NCI-H226 (cell line): ENCODE measurements around the gene RIOK3.
"Not testable (repeated sequence)": the region's sequence is repeated elsewhere in the genome, so short reads cannot be mapped to it uniquely, and the experiment has no call there.

Source experiments
- DNase-seq: peaks from one replicate; pipeline ENCODE4 v3.0.0-alpha.2; 2015

RIOK3 gene

DNA sequence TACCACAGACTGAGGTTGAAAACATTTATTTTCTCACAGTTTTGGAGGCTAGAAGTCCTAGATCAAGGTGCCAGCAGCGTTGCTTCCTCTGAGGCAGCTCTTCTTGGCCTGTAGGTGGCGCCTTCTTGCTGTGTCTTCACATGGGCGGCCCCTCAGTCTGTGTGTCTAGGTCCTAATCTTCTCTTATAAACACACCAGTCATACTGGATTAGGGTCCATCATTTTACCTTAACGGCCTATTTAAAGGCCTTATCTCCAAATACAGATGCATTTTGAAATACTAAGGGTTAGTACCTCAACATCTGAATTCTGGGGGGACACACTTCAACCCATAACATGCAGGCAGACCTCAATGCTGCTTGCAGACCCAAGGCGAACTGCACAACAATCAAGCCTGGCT is 45.8 kb downstream of the RIOK3 start:
- peak; percentile 59 for DNase-seq

DNA sequence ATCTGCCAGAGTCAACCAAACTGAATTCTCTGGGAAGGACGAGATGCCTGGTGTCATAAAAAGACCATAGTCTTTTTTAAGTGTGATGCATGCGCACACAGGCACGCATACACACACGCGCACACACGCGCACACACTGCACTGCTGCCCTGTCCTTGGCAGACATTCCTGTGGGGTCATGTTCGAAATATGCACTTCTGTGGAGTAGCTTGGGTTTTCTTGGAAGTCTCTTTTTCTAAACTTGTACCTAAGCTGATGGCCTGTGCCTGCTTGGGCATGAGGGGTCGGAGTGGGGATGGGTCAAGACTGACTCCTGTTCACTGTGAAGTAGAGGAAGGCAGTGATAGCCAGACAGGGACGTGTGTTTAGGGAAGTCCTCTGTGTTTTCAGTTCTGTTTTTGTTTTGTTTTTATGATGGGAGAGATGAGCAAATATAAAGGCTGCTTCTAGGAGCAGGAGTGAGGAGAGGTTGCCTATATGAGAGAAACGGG is 46.2 kb downstream of the RIOK3 start:
- DNase-seq, result peak; percentile 24

DNA sequence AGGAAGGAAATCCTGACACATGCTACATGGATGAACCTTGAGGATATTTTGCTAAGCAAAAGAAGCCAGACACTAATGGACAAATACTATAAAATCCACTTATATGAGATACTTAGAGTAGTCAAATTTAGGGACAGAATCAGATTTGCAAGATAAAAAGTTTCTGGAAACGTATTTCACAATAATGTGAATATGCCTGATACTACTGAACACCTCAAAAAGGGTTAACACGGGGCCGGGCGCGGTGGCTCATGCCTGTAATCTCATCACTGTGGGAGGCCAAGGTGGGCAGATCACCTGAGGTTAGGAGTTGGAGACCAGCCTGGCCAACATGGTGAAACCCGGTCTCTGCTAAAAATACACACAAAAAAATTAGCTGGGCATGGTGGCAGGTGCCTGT is 48.5 kb downstream of the RIOK3 start:
- DNase-seq, result no peak

DNA sequence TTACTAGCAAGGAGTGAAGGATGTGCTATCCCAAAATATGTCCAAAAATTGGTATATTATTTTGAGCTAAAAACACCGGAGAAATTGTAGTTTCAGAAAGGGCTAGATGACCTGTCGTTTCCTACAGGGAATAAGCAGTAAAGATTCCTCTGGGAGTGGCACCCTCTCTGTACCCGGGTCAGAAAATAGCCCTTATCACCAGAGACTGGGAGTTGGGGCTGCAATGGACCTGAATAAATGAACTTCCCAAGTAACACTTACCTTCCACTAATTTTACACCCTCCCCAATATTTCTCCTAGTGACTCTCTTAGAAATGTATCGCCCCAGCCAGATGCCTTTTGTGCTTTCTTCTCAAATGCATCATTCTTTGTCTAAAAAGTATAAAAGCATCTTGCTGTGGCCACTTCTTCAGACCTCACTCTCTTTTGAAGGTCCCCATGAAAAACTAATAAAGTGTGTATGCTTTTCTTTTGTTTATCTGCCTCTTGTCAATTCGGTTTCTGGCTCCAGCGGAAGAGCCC is 49.5 kb downstream of the RIOK3 start:
- DNase-seq, result no peak

DNA sequence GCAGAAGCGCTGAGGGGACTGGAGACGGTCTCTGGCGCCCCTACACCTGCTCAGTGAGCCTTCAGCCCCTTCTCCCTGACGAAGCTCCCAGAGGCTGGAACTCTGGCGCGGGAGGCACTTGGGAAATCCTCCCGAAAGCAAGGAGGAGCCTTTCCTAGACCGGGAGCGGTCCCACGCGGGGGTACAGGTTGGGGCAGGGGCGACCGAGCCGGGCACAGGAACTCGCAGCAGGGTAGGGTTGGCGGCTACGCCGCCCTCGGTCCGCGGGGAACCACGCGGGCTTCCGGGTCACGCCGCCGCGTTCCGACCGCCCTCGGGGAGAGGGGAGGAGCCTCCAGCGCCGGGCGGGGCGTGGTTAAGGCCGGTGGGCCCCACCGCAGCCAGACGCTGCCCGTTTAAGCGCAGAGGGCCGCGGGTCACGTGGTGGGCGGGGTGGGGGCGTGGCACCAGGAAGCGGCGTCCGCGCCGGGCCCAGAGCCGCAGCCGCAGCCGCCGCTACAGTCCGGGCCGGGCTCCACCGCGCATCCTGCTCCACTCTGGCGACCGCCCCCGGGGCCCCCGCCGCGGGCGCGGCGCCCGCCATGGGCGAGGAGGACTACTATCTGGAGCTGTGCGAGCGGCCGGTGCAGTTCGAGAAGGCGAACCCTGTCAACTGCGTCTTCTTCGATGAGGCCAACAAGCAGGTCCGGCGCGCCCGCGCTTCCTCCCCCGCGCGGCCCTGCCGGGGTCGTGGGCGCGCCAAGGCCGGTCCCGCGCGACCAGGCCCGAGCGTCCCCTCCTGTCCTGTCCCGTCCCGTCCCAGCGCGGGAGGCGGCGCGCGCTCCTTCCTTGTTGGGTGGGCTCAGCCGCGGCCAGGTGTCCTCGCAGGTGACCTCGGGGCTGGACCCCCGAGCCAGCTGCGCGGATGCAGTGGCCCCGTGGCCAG is 50.2 kb downstream of the RIOK3 start, which contains the start of gene RMC1:
TSS of gene RMC1 (plus strand) at position 474 of the 925 bp plus-strand sequence. CDS start at position 582, 108 bp downstream.
- peak; percentile 86 for DNase-seq

DNA sequence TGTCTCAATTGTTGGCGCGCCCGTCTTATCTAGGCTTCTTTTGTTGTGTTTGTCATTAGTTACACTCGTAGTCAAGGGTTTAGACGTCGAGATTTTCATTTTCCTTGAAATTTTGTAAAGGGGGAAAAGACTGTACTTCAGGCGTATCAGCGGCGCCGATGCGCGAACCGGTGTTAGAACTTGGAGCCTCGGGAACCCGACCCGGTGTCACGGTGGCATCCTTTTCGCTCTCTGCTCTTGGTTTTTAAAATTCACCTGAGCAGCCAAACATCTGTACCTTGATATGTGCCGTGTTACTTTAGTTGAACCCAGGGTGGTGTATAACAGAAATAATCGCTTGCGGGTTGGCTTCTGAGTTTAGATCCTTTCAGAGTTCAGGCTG is 50.9 kb downstream of the RIOK3 start:
- no peak for DNase-seq

DNA sequence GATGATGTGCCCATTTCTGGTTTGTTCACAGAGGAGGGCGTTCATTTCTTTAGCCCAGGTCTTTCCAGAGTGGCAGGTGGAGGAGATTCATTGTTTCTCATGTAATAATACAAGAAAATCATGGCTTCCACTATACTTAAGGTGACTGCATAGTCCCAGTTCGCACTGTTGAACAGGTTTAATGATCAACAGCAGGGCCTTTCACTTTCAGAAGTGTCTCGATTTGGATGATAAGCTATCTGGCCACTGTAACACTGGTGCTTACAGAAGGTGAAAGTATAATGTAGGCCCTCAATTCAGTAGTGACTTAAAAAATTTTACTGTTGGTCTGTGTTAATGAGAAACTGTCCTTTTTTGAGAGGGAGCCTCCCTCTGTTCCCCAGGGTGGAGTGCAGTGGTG is 51.6 kb downstream of the RIOK3 start:
- DNase-seq, result no peak

DNA sequence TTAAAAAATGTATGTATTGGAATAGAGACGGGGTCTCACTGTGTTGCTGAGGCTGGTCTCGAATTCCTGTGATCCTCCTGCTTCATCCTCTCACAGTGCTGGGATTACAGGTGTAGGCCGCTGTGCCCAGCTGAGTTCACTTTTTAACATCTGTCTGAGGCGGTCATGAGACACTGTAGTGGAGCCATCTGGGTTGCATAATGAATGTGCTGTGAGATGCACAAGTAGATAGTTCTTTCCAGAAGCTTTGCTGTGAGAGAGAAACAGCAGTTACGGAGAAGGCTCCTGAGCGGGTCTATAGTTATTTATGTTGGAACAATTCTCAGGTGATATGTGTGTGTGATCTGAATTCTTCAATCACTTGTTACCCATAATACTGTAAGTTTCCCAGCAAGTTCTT is 53.3 kb downstream of the RIOK3 start:
- DNase-seq, result no peak

DNA sequence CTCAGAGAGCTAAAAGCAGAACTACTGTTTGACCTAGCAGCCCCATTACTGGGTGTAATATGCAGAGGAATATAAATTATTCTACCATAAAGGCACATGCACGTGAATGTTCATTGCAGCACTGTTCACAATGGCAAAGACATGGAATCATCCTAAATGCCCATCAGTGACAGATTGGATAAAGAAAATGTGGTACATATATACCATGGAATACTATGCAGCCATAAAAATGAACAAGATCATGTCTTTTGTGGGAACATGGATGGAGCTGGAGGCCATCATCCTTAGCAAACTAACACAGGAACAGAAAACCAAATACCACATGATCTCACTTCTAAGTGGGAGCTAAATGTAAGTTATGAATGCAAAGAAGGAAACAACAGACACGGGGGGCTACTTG is 57.8 kb downstream of the RIOK3 start:
- not testable (repeated sequence) for DNase-seq

DNA sequence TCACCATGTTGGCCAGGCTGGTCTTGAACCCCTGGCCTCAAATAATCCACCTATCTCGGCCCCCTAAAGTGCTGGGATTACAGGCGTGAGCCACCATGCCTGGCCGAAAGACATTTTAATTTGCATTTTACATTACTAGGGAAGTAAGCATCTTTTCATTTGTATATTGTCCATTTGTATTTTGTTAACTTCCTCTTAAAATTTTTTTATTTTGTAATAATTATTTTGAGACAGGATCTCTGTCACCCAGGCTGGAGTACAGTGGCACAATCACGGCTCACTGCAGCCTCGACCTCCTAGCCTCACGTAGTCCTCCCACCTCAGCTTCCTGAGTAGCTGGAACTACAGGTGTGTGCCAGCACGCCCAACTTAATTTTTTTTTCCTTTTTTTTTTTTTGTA is 59.1 kb downstream of the RIOK3 start:
- DNase-seq, result not testable (repeated sequence)

DNA sequence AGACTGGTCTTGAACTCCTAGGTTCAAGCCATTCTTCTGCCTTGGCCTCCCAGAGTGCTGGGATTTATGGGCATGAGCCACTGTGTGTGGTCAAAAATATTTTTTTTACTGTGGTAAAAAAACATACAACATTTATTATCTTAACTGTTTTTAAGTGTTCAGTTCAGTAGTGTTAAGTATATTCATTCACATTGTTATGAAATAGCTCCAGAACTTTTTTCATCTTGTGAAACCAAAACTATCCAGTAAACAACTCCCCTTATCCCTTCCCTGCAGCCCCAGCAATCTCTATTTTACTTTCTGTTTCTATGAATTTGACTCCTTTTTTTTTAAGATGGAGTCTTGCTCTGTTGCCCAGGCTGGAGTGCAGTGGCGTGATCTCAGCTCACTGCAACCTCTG is 59.6 kb downstream of the RIOK3 start:
- DNase-seq, result no peak

DNA sequence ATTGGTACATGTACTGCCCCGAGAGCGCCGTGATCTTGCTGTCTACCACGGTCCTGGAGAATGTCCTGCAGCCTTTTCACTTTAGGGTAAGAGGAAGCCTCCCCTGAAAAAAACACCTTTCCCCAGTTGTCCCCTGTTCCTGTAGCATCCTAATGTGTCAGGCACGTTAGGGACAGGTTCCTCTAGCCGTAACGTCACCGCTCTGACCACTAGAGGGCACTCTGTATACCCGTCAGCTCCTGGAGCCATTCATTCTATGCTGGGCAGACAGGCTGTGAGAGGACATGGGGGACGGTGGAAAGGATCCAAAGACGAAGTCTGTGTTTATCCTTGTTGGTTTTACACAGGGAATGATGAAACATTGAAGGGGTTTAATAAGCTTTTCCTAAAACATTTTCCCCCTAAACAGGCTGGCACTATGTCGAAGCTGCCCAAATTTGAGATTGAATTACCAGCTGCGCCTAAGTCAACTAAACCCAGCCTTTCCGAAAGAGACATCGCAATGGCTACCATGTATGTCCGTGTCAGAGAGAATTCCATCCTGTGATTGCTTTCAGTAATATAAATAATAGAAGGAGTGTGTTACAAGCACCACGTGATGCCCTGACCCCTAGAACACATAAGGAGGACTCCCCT is 62.9 kb downstream of the RIOK3 start:
- peak; percentile 46 for DNase-seq

DNA sequence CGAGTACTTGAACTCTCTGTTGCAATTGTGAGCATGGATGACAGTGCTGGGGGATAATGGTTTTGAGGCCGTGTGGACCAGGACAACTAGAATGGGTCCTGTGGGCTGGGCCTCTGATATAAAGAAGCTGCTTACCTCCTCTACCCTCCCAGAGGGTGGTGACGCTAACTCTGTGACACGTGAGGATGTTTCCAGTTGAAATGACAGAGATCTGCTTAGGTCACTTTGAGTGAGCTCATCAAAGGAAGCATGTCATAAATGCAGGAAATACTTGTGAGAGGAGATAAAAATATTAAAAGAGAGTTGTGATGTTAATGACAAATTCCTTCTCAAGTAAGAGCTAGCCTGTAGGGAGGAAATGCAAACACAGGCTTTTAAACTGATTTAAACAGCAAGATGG is 66.6 kb downstream of the RIOK3 start:
- no peak for DNase-seq

DNA sequence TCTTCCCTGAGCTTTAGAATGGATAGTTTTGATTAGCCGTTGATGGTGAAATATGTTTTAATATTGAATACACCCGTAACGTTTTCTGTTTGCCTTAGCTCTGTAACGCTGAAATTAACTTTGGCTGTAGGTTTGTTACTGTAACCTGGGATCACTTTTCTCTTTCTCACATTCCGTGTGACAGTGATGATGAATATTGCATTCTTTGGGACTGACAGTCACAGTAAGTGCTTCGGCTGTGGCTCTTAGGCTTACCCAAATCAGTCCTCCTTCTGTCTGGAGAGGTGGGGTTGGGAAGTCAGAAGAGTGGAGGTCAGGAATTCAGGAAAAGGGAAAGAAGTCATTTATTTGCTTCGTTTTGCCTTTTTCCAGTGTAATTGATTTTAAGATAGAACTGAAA is 68.2 kb downstream of the RIOK3 start:
- no peak for DNase-seq

DNA sequence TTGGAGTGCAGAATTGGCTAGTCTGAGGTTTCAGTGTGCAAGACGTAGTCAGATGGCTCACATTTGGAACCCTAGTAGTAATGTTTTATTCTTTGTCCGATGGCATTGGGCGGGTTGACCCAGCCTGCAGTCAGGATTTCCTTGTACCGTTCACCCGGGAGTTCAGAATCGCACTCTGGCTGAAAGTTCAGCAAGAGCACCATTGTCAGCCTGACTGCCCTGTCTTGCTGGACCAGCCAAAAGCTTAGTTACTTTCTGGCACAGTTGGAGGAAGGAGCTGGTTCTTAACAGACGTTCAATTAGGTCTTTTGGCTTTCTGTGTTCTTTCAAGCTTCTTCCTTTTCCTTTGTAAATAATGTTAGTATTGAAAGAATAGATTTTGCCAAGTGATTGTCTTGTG is 68.8 kb downstream of the RIOK3 start:
- DNase-seq, result no peak

DNA sequence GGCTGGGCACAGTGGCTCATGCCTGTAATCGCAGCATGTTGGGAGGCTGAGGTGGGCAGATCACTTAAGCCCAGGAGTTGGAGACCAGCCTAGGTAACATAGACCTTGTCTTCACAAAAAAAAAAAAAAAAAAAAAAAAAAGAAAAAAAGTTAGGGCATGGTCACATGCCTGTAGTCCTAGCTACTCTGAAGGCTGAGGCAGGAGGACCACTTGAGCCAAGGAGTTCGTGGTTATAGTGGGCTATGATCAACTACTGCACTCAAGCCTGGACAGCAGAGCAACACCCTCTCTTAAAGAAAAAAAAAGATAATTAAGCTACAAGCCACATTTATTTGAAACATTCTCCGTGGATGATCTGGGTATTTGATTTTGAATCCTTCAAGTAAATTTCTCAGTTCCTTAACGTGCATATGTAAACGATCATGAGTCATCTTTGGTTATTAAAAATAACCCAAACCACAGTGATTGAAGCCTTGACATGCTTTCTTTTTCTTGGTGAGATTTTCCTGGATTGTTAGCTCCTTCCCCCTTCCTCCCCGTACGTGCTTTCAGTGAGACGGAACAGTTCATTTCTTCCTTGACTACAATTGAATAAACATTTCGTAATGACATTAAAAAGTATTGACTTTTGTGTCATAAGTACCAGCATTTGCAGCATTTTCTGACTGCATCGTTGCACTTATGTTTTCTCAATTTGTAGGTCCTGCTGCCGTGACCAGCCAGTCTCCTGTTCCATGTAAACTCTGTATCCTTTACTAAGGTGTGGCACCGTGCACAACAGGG is 70.5 kb downstream of the RIOK3 start:
- no peak for DNase-seq

DNA sequence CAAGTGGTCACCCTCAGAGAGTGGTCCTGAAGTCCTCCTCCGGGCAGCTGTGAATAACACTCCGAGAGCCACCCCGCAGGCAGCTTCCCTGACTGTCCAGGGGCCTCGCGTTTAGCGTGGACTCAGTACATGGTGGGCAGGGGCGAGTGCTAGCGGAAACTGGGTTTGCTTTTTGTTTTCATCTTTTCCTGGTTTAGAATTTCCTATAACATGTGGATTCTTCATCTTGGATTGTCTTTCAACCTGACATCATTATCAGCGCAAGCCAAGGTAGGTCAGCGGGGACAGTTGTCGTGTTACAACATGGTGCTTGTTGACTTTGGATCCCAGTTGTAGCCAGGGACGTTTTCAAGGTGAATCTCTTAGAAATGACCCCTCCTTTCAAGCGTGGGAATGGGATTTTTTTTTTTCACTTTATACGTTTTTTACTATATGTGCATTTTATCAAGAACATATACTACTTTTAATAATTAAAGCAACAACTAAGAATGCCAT is 71.2 kb downstream of the RIOK3 start:
- no peak for DNase-seq

DNA sequence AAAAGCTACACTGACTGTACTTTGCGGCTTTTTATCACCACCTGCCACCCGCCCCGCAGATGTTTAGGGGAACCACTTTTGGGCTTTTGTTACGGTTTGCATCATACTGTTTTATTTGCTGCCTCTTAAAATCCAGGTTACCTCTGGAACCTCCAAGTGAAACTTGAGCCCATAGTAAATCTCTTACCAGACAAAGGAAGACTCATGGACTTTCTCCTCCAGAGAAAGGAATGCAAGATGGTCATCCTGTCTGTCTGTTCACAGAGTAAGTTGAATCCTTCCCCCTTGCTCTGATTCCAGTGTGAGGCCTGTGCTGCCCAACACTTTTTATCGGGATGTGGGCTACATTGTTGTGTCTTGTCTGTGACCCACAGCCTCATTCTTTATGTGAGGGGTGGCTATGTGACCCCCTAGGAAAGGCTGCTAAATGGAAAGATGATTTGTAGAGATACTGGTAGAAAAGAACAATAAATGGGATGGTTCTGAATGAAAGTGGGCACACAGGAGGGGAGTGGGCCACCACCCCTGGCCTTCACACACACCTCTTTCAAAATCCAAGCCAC is 73.5 kb downstream of the RIOK3 start:
- no peak for DNase-seq

DNA sequence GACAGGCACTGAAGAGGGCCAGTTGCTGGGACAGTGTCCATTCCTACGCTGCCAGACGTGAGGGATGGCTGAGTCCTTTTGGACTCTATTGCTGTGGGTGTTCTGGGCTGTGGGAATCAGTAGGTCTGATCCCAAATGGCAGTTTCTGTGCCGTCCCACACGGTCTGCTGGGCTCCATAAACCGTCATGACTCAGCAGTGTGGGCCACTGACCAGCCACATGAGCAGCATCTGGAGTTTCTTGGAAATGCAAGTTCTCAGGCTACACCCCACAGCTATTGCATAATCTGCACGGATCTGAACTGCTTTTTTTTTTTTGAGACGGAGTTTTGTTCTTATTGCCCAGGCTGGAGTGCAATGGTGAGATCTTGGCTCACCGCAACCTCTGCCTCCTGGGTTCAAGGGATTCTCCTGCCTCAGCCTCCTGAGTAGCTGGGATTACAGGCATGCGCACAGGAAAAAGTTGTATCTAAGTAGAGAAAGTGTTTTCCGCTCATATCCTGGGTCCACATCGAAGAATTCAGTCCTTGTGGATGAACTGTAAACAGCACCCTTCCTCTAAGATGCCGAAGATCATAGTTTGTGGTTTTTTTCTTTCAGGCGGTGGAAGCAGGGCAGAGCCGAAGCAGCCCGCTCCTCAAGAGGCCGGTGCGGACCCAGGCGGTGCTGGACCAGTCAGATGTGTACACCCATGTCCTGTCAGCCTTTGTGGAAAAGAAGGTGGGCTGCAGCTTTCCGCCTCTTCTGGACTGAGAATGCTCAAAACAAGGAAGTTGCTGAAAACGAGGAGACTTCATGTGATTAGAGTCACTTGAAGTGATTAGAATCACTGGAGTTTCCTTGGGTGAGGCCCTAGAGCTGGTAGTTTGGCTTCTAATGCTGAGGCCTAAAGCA is 75.7 kb downstream of the RIOK3 start:
- no peak for DNase-seq

DNA sequence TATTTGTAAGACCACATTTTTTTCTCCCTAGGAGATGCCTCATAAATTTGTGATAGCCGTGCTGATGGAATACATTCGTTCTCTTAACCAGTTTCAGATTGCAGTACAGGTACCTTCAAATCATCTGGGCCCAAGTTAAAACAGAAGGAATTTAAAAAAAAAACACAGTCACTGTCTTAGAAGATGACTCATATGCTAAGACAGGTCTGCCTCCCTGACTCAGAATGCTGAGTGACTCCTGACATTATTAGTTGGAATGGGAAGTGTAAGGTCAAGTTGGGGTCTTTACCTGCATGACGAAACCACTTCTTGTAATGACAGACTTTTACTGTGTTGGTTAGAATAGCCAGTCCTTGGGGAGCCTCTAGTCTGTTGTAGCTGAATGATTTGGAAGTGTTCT is 76.5 kb downstream of the RIOK3 start:
- DNase-seq, result peak; percentile 75

DNA sequence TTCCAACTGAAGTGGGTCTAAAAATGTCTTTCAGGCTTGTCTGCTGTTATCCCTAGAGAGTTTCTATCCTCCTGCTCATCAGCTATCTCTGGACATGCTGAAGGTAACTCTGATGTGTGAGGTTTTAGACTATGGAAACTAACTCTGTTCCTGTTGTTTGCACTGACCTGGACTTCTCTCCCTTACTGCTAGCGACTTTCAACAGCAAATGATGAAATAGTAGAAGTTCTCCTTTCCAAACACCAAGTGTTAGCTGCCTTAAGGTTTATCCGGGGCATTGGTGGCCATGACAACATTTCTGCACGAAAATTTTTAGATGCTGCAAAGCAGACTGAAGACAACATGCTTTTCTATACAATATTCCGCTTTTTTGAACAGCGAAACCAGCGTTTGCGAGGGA is 77.1 kb downstream of the RIOK3 start:
- DNase-seq, result no peak

DNA sequence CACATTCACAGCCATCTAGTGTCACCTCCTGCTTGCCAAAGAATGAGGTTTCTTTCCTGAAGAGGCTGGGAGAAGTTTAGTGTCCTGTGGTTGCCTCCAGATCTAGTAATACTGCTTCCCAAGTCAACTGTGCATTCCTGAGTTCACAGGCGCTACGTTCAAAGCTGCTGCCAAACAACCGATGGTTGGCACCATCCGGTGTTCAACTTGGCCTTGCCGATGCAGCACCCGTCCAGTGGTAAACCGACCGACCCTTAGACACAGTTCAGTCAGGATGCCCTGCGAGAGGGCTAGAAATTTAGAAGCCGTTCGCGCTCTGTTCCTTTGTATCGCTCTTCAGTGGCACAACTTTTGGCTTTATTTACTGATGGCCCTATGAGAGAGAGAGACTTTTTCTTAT is 78.8 kb downstream of the RIOK3 start:
- no peak for DNase-seq
